GM21576 (cell line): ENCODE results near the gene MEX3A.
A peak's percentile ranks its signal among the peaks of the same experiment; 100 is the strongest.
"Not testable (repeated sequence)": the region's sequence is repeated elsewhere in the genome, so short reads cannot be mapped to it uniquely, and the experiment has no call there.

Source experiments
- ATAC-seq: cut with Tn5 transposase; IDR thresholded peaks from one replicate; pipeline ENCODE4 v1.9.1; 2021; ENCODE audit warnings: mild to moderate bottlenecking, moderate library complexity; ENCODE audit not compliant: unreplicated experiment

MEX3A gene

DNA sequence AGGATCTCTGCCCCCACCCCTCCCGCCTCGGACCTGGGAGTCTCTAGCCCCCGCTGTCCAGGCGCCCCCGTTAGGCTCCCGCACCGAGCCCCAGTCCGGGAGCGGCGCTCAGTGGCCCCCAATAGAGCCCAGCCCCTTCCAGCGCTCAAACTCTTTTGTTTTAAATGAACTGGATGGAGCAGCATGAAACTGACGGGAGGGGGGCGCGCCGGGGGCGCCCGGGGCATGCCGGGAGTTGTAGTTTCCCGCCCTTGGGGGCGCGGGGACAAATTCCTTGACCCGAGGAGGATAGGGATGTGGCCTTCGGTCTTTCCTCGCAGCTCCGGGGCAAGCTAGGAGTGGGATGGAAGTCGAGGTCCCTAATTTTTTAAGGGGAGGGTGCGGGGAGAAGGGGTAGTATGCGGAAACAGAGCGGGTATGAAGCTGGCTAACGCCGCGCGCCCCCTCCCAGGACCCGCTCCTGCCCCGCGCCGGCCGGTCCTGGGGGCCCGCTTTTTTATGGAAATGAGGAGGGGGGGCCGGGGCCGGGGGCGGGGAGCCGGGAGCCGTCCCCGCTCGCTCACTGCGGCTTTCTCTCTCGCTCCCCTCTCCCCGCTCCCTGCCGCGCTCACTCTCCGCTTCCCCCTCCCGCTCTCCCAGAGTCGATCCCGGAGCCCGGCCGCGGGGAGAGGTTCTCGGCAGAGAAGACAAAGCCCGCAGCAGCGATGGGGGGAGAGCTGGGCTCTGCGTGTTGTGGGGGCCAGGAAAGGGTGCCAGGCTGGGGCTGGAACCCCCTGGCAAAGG, at the start of gene MEX3A:
Gene MEX3A, minus strand, starts transcription at position 157 of the 783 bp plus-strand sequence. CDS start 467 bp downstream, outside the sequence.
- ATAC-seq = no peak

DNA sequence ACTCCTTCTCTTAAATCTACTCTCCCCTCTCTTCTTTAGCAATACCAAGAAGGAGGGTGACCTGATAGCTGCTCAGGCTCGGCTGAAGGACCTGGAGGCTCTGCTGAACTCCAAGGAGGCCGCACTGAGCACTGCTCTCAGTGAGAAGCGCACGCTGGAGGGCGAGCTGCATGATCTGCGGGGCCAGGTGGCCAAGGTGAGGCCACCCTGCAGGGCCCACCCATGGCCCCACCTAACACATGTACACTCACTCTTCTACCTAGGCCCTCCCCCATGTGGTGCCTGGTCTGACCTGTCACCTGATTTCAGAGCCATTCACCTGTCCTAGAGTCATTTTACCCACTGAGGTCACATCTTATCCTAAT, 48.3 kb upstream of the MEX3A start:
- no peak for ATAC-seq

- ATAC-seq = no peak
Observed at GRCh38 chr1:156129687-156130577, 47.7 kb upstream of the MEX3A start.

DNA sequence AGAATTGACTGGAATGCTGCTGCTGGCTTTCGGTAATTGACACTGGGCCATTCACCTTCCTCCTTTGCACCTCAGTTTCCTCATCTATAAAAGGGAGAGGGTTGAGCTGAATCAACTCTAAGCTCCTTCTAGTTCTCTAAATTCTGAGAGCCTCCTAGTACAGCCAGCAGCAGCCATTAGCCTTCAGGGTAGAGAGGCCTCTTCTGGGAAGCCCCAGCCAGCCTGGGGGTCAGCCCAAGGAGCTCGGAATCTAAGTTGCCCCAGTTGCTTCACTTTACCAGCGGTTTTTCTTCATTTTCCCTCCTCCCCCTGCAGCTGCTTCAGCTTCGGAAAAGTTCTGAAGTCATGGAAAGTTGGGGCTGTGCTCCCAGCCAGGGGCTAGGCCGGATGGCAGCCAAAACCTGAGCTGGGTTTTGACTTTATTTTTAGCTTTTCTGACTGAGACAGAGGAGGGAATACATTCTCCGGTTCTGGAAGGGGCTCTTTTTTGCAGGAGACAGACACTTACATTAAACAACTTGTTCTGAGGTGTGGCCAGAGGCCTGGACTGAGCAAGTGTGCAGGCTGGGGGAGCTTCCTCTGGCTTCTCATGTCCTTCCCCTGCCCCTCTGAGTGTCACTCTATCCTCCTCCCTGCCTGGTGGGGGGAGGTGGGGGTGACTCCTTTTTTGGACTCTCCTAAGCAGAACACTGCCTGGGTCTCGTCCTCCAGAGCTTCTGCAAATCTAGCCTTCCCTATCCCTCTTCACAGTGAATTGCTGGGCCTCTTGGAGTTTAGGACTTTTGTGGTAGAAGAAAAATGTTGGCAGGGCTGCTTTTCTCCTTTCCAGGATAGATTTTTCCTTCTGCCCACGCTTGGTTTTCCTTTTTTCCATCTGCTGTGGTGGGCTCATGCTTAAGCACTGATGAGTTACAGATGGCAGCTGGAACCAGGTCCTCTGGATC, 46.7 kb upstream of the MEX3A start:
- no peak for ATAC-seq

DNA sequence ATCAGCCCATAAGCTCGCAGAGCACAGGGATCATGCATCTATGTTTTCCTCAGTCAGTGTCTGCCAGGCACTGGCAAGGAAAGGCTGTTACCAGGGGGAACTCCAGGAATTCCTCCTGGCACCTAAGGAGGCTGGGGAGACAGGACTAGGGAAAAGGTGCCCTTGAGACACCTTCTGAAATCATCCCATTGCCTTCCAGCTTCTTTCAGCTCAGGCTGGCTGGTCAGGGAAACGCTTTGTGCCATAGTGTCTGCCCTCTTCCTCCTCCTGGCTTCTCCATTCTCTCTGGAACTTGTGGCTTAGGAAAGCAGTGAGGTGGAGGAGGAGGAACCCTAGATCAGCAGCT, 46.0 kb upstream of the MEX3A start:
- no peak for ATAC-seq

DNA sequence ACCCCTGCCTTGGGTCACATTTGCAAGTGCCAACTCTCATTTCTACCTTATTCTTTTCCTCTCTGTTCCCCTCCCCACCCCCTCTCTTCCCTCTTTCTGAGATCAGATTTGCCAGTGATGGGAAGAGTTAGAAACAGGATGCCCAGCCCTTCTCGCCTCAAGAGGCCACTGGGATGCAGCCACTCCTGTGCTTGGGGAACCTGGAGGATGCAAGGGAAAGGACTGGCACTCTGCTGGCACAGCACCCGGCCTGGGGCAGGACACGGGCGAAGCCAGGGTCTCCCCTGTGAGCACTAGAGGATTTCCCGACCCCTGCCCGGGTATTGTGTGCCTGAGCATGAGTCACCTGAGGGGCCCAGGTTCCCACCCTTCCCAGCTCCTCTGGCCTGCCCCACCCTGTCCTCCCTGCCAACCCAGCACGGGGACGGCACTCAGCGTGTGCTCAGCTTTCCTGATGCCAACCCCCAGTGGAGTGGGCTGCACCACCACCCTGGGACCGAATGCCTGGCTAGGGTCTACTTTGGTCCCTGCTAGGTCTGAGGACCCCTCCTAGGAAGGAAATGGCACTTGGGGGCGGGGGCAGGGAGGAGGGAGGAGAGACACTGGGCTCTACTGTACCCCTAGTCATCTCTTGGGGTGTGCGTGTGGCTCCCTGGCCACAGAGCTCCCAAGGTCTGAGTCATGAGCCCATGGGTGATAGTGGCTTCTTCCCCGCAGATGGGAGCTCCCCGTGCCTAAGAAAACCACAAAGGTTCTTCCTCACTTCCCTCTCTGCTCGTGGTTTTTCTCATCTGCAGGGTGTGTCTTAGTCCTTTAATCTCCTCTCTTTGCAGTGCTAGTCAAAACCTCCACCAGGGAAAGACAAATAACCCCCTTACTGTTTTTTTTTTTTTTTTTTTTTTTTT, 44.6 kb upstream of the MEX3A start:
- peak; percentile 49 for ATAC-seq

DNA sequence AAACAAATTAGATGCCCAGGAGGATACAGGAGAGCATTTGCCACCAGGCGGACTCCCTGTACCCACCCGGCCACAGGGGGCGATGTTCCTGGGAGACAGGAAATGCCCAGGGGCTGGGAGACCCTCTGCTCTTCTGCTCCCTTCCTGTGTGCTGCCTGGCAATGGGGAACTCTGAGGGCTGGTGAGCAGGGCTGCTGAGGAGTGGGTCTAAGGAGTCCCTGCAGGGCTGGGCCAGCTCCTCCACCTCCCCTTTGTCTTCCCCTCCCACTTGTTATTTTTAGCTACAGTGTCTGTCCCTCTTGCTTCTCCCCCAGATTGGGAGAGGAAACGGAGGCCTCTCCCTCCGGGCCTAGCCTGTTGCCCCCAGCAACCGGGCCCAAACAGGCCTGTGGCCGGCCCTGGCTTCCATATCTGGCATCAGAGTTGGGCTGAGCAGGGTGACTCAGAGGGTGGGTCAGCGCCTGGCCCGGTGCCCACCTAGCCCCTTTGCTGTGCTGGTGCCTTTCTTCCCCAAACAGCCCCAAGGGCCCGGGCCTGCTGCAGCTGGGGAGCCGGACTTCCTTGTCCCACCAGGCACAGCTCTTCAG, 43.9 kb upstream of the MEX3A start:
- no peak for ATAC-seq

DNA sequence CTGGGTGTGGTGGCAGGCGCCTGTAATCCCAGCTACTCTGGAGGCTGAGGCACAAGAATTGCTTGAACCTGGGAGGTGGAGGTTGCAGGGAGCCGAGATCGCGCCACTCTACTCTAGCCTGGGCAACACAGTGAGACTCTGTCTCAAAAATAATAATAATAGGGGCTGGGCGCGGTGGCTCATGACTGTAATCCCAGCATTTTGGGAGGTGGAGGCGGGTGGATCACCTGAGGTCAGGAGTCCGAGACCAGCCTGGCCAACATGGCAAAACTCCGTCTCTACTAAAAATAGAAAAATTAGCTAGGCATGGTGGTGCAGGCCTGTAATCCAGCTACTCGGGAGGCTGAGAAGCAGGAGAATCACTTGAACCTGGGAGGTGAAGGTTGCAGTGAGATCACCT, 43.3 kb upstream of the MEX3A start:
- not testable (repeated sequence) for ATAC-seq

GRCh38 chr1:156124557-156125483, 42.6 kb upstream of the MEX3A start:
- no peak for ATAC-seq

GRCh38 chr1:156123356-156124196, 41.3 kb upstream of the MEX3A start:
- no peak for ATAC-seq

DNA sequence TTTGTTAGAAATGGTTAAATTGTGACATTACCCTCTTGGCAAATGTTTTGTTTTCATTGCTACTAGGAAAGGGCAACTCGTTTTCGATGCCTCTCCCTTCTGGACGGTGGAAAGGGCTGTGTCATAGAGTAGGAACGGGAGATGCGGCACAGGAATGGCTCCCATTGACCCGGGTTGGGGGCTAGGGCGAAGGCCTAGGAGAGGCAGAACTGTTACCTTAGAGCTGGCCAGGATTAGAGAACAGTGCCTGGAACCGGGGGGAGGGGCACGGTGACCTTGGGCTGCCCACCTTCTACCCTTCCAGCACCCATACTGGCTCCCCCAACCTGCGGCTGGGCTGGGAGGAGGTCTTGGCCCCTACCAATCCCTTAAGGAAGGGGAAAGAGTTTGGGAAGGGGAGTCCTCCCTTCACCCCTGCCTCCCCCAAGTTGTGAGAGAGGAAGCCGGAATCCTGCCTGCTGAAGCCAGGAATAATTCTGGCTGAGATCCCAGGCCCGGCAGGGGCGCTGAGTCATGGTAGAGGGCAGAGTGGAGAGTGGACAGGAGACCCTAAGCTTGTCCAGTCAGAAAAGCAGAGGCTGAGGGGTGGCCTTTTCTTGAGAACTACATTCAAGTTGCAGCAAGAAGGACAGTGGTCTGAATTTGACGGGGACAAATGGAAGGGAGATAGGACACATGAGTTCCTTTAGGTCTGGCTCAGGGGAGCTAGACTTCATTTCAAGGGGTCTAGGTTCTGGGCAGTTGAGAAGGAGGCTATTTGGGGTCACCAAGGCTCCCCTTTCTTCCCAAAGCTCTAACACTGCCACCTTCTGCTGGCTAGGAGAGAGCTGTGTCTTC, 40.5 kb upstream of the MEX3A start:
- ATAC-seq = no peak

DNA sequence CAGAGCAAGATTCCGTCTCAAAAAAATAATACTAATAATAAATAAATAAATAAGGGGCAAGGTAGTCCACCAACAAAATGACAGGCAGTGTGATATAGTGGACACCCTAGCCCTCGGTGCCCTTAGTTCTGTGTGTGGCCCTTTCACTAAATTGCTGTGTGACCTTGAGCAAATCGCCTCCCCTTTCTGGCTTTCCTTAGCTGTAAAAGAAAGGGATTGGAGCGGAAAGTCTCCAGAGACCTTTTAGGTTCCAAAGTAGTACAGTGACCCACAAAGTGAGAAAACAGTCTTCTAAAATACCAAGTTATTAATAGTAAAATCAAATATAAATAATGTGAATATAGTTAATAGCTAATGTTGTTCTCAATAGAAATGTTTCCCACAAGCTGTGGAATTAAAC, 39.8 kb upstream of the MEX3A start:
- ATAC-seq = no peak

- no peak for ATAC-seq
Observed at GRCh38 chr1:156121457-156121856, 39.2 kb upstream of the MEX3A start.

- not testable (repeated sequence) for ATAC-seq
Observed at GRCh38 chr1:156121005-156121404, 38.7 kb upstream of the MEX3A start.

GRCh38 chr1:156120318-156120717, 38.1 kb upstream of the MEX3A start:
- no peak for ATAC-seq

- ATAC-seq = no peak
Observed at GRCh38 chr1:156119503-156120209, 37.4 kb upstream of the MEX3A start.
